ENCODE data around the gene PSPC1.

Gene PSPC1

DNA sequence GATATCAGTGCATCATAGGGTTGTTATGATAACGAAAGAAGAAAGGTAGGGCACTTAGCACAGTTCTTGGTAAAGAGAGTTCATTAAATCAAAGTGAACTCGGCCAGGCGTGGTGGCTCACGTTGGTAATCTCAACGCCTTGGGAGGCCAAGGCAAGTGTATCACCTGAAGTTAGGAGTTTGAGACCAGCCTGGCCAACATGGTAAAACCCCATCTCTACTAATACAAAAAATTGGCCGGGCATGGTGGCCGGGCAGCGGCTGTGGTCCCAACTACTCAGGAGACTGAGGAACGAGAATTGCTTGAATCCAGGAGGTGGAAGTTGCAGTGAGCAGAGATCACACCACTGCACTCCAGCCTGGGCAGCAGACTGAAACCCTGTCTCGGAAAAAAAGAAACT, 19.1 kb downstream of the PSPC1 start:
- TF ChIP-seq, protein P1, sequence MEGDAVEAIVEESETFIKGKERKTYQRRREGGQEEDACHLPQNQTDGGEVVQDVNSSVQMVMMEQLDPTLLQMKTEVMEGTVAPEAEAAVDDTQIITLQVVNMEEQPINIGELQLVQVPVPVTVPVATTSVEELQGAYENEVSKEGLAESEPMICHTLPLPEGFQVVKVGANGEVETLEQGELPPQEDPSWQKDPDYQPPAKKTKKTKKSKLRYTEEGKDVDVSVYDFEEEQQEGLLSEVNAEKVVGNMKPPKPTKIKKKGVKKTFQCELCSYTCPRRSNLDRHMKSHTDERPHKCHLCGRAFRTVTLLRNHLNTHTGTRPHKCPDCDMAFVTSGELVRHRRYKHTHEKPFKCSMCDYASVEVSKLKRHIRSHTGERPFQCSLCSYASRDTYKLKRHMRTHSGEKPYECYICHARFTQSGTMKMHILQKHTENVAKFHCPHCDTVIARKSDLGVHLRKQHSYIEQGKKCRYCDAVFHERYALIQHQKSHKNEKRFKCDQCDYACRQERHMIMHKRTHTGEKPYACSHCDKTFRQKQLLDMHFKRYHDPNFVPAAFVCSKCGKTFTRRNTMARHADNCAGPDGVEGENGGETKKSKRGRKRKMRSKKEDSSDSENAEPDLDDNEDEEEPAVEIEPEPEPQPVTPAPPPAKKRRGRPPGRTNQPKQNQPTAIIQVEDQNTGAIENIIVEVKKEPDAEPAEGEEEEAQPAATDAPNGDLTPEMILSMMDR (IDR thresholded peaks at IDR 0.05; ENCODE audit: low read depth, low read length), result no peak
- in situ Hi-C loops (cut with HindIII; ENCODE audit: low sequenced_read_pairs), result no loop called here
- DNase-seq (ENCODE audit: low read depth, low spot score), result no peak

DNA sequence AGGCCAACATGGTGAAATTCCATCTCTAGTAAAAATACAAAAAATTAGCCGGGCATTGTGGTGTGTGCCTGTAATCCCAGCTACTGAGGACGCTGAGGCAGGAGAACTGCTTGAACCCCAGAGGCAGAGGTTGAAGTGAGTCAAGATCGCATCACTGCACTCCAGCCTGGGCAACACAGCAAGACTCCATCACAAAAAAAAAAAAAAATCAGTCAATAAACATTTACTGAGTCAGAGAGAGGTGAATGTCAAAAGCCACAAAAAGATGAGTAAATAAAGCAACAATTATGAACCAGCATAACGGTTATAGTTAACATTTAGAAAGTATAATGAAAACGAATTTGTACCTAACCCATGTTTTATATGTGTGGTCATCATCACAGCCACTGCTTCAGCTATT, 23.1 kb downstream of the PSPC1 start:
- TF ChIP-seq, protein P1 (IDR thresholded peaks at IDR 0.05; ENCODE audit: low read depth, low read length), result no peak
- no peak for DNase-seq (ENCODE audit: low read depth, low spot score)
- H3K4me3 ChIP-seq (ENCODE audit: low read depth, low read length), result no peak overlapping the region
- in situ Hi-C loops (cut with HindIII; ENCODE audit: low sequenced_read_pairs), result no loop called here

More for the DNA sequence above, 19.1 kb downstream of the PSPC1 start:
- H3K4me3 ChIP-seq (ENCODE audit: low read depth, low read length), result no peak overlapping the region

DNA sequence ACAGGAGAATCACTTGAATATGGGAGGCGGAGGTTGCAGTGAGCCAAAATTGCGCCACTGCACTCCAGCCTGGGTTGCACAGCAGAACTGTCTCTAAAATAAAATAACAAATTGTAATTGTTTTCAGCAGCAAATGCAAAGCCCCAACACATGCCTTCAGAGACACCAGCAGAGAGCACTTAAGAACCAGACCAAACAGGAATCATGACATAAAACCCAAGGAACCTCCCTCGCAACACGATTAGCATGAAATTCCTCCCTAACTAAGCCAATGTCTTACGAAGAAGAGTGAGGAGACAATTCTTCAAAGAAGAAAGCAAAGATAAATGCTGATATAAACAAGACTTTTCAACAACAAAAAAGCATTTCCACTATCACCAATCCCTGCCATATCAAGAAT, 40.1 kb downstream of the PSPC1 start:
- H3K4me3 ChIP-seq (ENCODE audit: low read depth, low read length), result no peak overlapping the region
- TF ChIP-seq, protein P1 (IDR thresholded peaks at IDR 0.05; ENCODE audit: low read depth, low read length), result no peak
- in situ Hi-C loops (cut with HindIII; ENCODE audit: low sequenced_read_pairs), result no loop called here
- DNase-seq (ENCODE audit: low read depth, low spot score), result no peak

DNA sequence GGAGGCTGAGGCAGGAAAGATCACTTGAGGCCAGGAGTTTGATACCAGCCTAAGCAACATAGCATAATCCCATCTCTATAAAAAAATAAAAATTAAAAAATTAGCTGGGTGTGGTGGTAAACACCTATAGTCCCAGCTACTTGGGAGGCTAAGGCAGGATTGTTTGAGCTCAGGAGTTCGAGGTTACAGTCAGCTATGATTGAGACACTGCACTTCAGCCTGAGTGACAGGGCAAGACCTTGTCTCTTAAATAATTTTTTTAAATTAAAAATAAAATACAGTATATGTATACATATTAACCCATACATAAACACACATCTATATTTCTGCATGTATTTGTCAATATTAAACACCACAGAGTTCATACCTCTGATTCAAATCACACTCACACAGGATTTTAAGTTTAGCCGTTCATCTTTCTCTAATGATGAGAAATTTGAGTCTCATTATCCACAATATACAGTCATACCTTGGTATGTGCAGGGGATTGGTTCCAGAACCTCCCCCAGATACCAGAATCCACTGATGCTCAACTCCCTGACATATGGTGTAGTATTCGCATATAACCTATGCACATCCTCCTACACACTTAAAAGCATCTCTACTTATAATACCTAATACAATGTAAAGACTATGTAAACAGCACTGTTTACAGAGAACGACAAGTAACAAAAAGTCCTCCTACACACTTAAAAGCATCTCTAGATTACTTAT, 44.7 kb downstream of the PSPC1 start:
- TF ChIP-seq, protein P1 (IDR thresholded peaks at IDR 0.05; ENCODE audit: low read depth, low read length), result no peak
- in situ Hi-C loops (cut with HindIII; ENCODE audit: low sequenced_read_pairs), result no loop called here
- H3K4me3 ChIP-seq (ENCODE audit: low read depth, low read length), result no peak overlapping the region
- DNase-seq (ENCODE audit: low read depth, low spot score), result no peak

DNA sequence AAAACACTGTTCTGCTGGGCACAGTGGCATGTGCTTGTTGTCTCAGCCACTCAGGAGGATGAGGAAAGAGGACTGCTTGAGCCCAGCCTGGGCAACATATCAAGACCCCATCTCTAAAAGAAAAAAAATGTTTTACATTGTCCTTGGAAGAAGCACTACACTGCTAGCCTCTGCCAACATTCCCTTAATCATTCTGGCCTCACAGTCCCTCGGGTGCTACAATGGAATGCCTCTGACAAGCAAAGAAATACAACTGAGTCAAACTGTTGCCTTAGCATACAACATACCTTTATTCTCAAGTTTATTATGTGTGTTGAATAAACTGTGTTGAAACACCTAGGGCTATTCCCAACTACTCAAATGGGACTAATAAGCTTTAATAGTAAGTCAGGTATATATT, 56.1 kb downstream of the PSPC1 start:
- in situ Hi-C loops (cut with HindIII; ENCODE audit: low sequenced_read_pairs), result no loop called here
- TF ChIP-seq, protein P1 (IDR thresholded peaks at IDR 0.05; ENCODE audit: low read depth, low read length), result no peak
- no peak overlapping the region for H3K4me3 ChIP-seq (ENCODE audit: low read depth, low read length)
- DNase-seq (ENCODE audit: low read depth, low spot score), result no peak

DNA sequence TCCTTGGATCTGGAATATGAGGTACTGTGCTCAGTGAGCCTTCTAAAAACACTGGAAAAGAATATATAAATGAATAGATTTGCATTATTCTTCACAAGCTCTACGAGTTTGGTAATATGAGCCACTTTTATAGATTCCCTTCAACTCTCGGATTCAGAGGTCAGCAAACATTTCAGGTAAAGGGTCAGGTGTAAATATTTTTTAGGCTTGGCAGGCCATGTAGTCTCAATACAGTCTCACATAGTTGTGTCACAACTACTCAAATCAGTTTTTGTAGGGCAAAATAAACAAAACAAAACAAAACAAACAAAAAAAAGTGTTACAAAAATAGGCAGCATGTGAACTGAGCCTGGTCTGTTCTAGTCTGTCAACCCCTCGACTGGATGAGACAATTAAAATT, 57.4 kb downstream of the PSPC1 start:
- TF ChIP-seq, protein P1 (IDR thresholded peaks at IDR 0.05; ENCODE audit: low read depth, low read length), result no peak
- no peak overlapping the region for H3K4me3 ChIP-seq (ENCODE audit: low read depth, low read length)
- DNase-seq (ENCODE audit: low read depth, low spot score), result no peak
- in situ Hi-C loops (cut with HindIII; ENCODE audit: low sequenced_read_pairs), result no loop called here
